NB4 (cell line): Measurements from ENCODE around the gene LINGO1.

Source experiments
- DNase-seq: peaks from one replicate; pipeline ENCODE4 v3.0.0; 2010; ENCODE audit warnings: low read depth
- H3K4me3 ChIP-seq: one replicate; pipeline ENCODE4 v1.5.1; 2011; ENCODE audit warnings: mild to moderate bottlenecking, low read depth, low read length, moderate library complexity
- CTCF ChIP-seq: IDR thresholded peaks from one replicate; pipeline ENCODE4 v1.5.1; 2012; ENCODE audit warnings: low read depth, low read length
- MAX ChIP-seq: IDR thresholded peaks from 2 replicates; pipeline ENCODE4 v1.6.1; 2011; ENCODE audit warnings: low read depth, low read length
- MYC ChIP-seq: IDR thresholded peaks from 2 replicates; pipeline ENCODE4 v1.6.1; 2011; ENCODE audit warnings: low read depth, low read length
- POLR2A ChIP-seq: IDR thresholded peaks from 2 replicates; pipeline ENCODE4 v1.6.1; 2011; ENCODE audit warnings: mild to moderate bottlenecking; ENCODE audit not compliant: insufficient read length; ENCODE audit errors: extremely low read depth

The LINGO1 gene

DNA sequence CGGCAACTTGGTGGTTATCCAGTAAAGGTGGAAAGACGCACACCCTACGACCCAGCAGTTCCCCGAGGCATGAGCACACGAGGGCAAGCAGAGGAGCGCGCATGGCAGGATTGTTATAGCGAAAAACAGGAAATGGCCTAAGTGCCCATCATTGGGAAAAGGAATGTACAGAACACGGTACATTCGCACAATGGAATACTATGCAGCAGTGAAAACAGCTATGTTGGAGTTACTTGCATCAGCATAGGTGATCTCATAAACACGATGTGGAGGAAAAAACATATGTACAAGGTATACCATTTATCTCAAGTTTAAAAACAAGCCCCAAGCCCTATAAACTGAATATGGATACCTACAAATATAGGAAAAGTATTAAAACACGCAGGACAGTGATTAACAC is 6.7 kb upstream of the LINGO1 start:
- no peak overlapping the region for H3K4me3 ChIP-seq
- no peak for DNase-seq
- TF ChIP-seq MAX (no peak), CTCF (no peak), POLR2A (no peak), MYC (no peak)

GRCh38 chr15:77637851-77638692 is 5.4 kb upstream of the LINGO1 start:
- no peak for DNase-seq
- no peak overlapping the region for H3K4me3 ChIP-seq
- TF ChIP-seq MYC (no peak), MAX (no peak), POLR2A (no peak), CTCF (no peak)

GRCh38 chr15:77636209-77636608 is 3.5 kb upstream of the LINGO1 start:
- TF ChIP-seq POLR2A (no peak), MAX (no peak), MYC (no peak), CTCF (no peak)
- no peak for DNase-seq
- H3K4me3 ChIP-seq: no peak overlapping the region

DNA sequence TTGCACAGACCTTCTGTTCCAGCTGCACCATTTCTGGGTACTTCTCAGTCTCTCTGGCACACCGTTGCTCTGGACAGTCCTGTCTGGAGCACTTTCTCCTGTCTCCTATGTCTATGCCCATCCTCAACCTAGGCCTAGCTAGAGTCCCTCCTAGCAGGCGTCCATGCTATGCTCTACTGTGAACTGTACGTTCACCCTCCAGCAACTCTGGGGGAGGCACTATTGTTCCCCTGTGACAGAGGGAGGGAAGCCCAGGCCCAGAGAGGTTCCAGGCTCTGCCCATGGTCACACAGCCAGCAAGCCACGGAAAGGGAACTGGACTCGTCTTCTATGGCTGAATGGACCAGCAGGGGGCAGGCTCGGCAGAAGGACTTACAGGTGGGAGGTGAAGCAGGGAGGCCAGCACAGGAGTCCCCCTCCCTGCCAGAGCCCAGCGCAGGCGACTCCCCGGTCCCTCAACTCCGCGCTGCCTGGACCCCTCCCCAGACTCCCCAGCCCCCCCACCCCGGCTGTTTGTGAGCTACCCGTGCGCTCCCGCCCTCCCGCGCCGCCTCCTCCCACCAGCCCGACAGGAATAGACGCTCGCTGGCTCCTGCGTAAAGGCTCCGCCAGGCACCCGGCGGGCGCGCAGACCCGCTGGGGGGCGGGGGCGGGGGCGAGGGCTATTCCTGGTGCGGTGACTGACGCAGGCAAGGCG is 1.7 kb upstream of the LINGO1 start:
- no peak overlapping the region for H3K4me3 ChIP-seq
- peak; percentile 74 for DNase-seq
- TF ChIP-seq POLR2A (no peak), CTCF (peak; percentile 56)

DNA sequence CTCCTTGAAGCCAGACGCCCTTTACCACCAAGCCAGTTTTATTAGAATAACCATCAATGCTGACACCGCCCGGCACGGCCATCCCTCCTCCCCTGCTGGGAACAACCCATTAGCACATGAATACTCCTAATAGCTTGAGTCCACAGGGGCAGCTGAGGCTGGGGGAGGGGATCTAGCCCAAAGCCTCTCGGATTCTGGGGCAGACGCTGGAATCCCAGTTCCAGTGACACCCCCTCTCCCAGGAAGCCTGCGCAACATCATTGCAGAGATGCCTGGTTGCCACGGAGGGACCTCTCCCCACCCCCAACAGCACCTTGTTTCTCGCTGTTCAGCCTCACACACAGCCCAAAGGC is 1.2 kb upstream of the LINGO1 start:
- TF ChIP-seq POLR2A (no peak), CTCF (no peak), MAX (no peak)
- no peak overlapping the region for H3K4me3 ChIP-seq
- DNase-seq: no peak
